Kidney capillary endothelial cell (primary cell): ENCODE measurements around the gene LILRB4.
"Not testable (repeated sequence)": the region's sequence is repeated elsewhere in the genome, so short reads cannot be mapped to it uniquely, and the experiment has no call there.

Experiments
- DNase-seq: peaks from one replicate; pipeline ENCODE4 v3.0.0-alpha.2; 2018; ENCODE audit warnings: low spot score

The LILRB4 gene

GRCh38 chr19:54696117-54696548 lies 33.3 kb downstream of the LILRB4 start:
- DNase-seq = no peak

DNA sequence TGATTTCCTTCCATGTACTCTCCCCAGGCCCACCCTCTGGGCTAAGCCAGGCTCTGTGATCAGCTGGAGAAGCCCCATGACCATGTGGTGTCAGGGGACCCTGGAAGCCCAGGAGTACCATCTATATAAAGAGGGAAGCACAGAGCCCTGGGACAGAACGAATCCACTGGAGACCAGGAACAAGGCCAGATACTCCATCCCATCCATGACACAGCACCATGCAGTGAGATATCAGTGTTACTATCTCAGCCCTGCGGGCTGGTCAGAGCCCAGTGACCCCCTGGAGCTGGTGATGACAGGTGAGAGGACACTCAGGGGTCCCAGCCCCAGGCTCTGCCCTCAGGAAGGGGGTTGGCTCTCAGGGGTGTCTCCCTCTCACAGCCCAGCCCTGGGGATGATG lies 34.0 kb downstream of the LILRB4 start:
- DNase-seq = no peak

DNA sequence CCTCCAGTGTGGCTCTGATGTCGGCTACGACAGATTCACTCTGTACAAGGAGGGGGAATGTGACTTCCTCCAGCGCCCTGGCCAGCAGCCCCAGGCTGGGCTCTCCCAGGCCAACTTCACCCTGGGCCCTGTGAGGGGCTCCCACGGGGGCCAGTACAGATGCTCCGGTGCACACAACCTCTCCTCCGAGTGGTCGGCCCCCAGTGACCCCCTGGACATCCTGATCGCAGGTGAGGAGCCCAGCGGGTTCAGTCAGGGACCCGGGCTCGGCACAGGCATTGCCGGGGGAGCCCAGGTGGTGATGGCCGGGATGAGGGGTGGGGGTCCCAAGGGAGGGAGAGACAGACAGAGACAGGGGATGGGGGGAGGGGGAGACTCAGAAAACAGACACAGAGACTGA lies 34.9 kb downstream of the LILRB4 start:
- not testable (repeated sequence) for DNase-seq

GRCh38 chr19:54704928-54705327 lies 42.1 kb downstream of the LILRB4 start:
- no peak for DNase-seq

GRCh38 chr19:54707962-54708361 lies 45.2 kb downstream of the LILRB4 start:
- DNase-seq = no peak

- no peak for DNase-seq
Measured at GRCh38 chr19:54708781-54709180, 46.0 kb downstream of the LILRB4 start.

DNA sequence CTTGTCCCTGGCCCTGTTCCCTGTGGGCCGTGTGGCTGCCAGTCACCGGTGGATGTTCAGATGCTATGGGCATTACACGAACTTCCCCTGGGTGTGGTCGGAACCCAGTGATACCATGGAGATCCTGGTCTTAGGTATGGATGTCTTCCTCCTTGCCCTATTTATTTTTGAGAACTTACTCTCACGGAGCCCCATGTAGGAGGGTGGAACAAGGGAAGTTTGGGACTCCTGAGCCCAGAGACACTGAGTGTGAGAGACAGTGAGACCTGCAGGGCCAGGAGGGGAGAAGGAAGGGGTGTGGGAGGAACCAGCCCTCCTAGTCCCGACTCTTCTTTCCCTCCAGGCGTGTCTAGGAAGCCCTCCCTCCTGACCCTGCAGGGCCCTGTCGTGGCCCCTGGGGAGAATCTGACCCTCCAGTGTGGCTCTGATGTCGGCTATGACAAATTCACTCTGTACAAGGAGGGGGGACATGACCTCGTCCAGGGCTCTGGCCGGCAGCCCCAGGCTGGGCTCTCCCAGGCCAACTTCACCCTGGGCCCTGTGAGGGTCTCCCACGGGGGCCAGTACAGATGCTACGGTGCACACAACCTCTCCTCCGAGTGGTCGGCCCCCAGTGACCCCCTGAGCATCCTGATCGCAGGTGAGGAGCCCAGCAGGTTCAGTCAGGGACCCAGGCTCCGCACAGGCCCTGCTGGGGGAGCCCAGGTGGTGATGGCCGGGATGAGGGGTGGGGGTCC lies 46.6 kb downstream of the LILRB4 start:
- DNase-seq = no peak

DNA sequence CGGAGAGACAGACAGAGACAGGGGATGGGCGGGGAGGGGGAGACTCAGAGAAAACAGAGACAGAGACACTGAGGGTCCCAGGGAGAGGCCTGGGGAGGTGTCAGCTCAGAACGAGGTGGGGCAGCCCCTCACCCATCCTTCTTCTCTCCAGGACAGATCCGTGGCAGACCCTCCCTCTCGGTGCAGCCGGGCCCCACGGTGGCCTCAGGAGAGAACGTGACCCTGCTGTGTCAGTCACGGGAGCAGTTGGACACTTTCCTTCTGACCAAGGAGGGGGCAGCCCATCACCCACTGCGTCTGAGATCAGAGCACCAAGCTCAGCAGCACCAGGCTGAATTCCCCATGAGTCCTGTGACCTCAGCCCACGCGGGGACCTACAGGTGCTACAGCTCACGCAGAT lies 47.2 kb downstream of the LILRB4 start:
- DNase-seq = not testable (repeated sequence)
